ENCODE results near the gene ECHDC3.
A peak's percentile ranks its signal among the peaks of the same experiment; 100 is the strongest.

ECHDC3 gene

GRCh38 chr10:11742009-11742778, at the start of gene ECHDC3:
Gene ECHDC3 (plus strand): TSS chr10:11742382. CDS start chr10:11742577, 195 bp downstream.
- peak; percentile 86 to 92 for DNase-seq (ENCODE audit: low read depth in 1 of 2, low spot score in 1 of 2)
- no peak for TF ChIP-seq JUND (IDR thresholded peaks at IDR 0.05; ENCODE audit: low read depth)
- in situ Hi-C loops (cut with HindIII; ENCODE audit: low pct_unique_long_range_greater_than_20kb, low sequenced_read_pairs), result no loop called here

- in situ Hi-C loops (cut with HindIII; ENCODE audit: low pct_unique_long_range_greater_than_20kb, low sequenced_read_pairs), result no loop called here
- TF ChIP-seq JUND (IDR thresholded peaks at IDR 0.05; ENCODE audit: low read depth), result no peak
- no peak for DNase-seq (ENCODE audit: low read depth in 1 of 2, low spot score in 1 of 2)
Observed at GRCh38 chr10:11693376-11693775, 48.8 kb upstream of the ECHDC3 start.

- in situ Hi-C loops (cut with HindIII; ENCODE audit: low pct_unique_long_range_greater_than_20kb, low sequenced_read_pairs), result no loop called here
- TF ChIP-seq JUND (IDR thresholded peaks at IDR 0.05; ENCODE audit: low read depth), result no peak
- DNase-seq (ENCODE audit: low read depth in 1 of 2, low spot score in 1 of 2), result no peak
Observed at GRCh38 chr10:11695779-11696178, 46.4 kb upstream of the ECHDC3 start.

- TF ChIP-seq JUND (IDR thresholded peaks at IDR 0.05; ENCODE audit: low read depth), result no peak
- in situ Hi-C loops (cut with HindIII; ENCODE audit: low pct_unique_long_range_greater_than_20kb, low sequenced_read_pairs), result no loop called here
- DNase-seq (ENCODE audit: low read depth in 1 of 2, low spot score in 1 of 2), result no peak
Observed at GRCh38 chr10:11697718-11698527, 44.3 kb upstream of the ECHDC3 start.

GRCh38 chr10:11698691-11699549, 43.3 kb upstream of the ECHDC3 start:
- DNase-seq (ENCODE audit: low read depth in 1 of 2, low spot score in 1 of 2), result no peak
- in situ Hi-C loops (cut with HindIII; ENCODE audit: low pct_unique_long_range_greater_than_20kb, low sequenced_read_pairs), result no loop called here
- no peak for TF ChIP-seq JUND (IDR thresholded peaks at IDR 0.05; ENCODE audit: low read depth)

- no peak for TF ChIP-seq JUND (IDR thresholded peaks at IDR 0.05; ENCODE audit: low read depth)
- DNase-seq (ENCODE audit: low read depth in 1 of 2, low spot score in 1 of 2), result no peak
- in situ Hi-C loops (cut with HindIII; ENCODE audit: low pct_unique_long_range_greater_than_20kb, low sequenced_read_pairs), result no loop called here
Observed at GRCh38 chr10:11699550-11700097, 42.6 kb upstream of the ECHDC3 start.

GRCh38 chr10:11700539-11700938, 41.6 kb upstream of the ECHDC3 start:
- DNase-seq (ENCODE audit: low read depth in 1 of 2, low spot score in 1 of 2), result no peak
- in situ Hi-C loops (cut with HindIII; ENCODE audit: low pct_unique_long_range_greater_than_20kb, low sequenced_read_pairs), result no loop called here
- TF ChIP-seq JUND (IDR thresholded peaks at IDR 0.05; ENCODE audit: low read depth), result no peak

GRCh38 chr10:11701451-11702095, 40.6 kb upstream of the ECHDC3 start:
- no peak for TF ChIP-seq JUND (IDR thresholded peaks at IDR 0.05; ENCODE audit: low read depth)
- DNase-seq (ENCODE audit: low read depth in 1 of 2, low spot score in 1 of 2), result no peak
- in situ Hi-C loops (cut with HindIII; ENCODE audit: low pct_unique_long_range_greater_than_20kb, low sequenced_read_pairs), result no loop called here

GRCh38 chr10:11702264-11702663, 39.9 kb upstream of the ECHDC3 start:
- no peak for TF ChIP-seq JUND (IDR thresholded peaks at IDR 0.05; ENCODE audit: low read depth)

GRCh38 chr10:11704092-11704491, 38.1 kb upstream of the ECHDC3 start:
- no peak for DNase-seq (ENCODE audit: low read depth in 1 of 2, low spot score in 1 of 2)
- in situ Hi-C loops (cut with HindIII; ENCODE audit: low pct_unique_long_range_greater_than_20kb, low sequenced_read_pairs), result no loop called here
- no peak for TF ChIP-seq JUND (IDR thresholded peaks at IDR 0.05; ENCODE audit: low read depth)

More at GRCh38 chr10:11702264-11702663, 39.9 kb upstream of the ECHDC3 start:
- in situ Hi-C loops (cut with HindIII; ENCODE audit: low pct_unique_long_range_greater_than_20kb, low sequenced_read_pairs), result no loop called here
- no peak for DNase-seq (ENCODE audit: low read depth in 1 of 2, low spot score in 1 of 2)

- no peak for DNase-seq (ENCODE audit: low read depth in 1 of 2, low spot score in 1 of 2)
- no peak for TF ChIP-seq JUND (IDR thresholded peaks at IDR 0.05; ENCODE audit: low read depth)
- in situ Hi-C loops (cut with HindIII; ENCODE audit: low pct_unique_long_range_greater_than_20kb, low sequenced_read_pairs), result no loop called here
Observed at GRCh38 chr10:11705722-11706121, 36.5 kb upstream of the ECHDC3 start.

Data from T47D (cell line).